ENCODE data around the gene EHBP1.
"Not testable (repeated sequence)": the region's sequence is repeated elsewhere in the genome, so short reads cannot be mapped to it uniquely, and the experiment has no call there.

EHBP1 gene

DNA sequence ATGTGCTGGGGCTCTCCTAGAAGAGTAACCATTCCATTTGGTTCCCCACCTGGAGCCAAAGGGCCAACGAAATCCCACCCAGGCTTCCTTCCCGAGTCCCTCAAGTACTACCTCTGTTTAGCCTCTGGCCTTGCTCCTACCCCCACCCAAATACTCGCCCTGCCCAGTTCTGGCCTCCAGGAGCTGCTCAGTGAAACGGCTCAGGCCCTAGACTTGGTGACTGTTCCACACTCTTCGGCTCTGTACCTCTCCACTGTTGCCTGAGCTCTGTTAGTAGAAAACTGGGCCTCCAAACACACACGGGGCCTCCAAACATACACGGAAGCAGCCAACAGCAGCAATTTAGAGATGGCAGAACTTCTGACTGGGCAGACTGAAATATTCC, 349.3 kb downstream of the EHBP1 start:
- no peak for DNase-seq

DNA sequence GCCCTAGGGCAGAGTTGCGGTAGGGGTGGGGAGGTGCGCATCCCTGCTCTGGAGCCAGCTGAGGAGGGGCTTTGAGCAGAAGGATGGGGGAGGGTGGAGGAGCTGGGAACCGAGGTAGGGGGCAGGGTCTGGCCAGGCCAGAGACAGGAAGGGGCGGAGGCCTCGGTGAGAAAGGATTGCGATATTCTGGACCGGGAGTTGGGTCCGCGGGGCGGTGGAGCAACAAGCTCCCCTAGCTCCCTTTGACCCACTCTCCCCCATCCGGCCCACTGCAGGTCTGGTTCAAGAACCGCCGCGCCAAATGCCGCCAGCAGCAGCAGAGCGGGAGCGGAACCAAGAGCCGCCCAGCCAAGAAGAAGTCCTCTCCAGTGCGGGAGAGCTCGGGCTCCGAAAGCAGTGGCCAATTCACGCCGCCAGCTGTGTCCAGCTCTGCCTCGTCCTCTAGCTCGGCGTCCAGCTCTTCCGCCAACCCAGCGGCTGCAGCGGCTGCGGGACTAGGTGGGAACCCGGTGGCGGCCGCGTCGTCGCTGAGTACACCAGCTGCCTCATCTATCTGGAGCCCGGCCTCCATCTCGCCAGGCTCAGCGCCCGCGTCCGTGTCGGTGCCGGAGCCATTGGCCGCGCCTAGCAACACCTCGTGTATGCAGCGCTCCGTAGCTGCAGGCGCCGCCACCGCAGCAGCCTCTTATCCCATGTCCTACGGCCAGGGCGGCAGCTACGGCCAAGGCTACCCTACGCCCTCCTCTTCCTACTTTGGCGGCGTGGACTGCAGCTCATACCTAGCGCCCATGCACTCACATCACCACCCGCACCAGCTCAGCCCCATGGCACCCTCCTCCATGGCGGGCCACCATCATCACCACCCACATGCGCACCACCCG, 350.0 kb downstream of the EHBP1 start:
- DNase-seq = no peak

DNA sequence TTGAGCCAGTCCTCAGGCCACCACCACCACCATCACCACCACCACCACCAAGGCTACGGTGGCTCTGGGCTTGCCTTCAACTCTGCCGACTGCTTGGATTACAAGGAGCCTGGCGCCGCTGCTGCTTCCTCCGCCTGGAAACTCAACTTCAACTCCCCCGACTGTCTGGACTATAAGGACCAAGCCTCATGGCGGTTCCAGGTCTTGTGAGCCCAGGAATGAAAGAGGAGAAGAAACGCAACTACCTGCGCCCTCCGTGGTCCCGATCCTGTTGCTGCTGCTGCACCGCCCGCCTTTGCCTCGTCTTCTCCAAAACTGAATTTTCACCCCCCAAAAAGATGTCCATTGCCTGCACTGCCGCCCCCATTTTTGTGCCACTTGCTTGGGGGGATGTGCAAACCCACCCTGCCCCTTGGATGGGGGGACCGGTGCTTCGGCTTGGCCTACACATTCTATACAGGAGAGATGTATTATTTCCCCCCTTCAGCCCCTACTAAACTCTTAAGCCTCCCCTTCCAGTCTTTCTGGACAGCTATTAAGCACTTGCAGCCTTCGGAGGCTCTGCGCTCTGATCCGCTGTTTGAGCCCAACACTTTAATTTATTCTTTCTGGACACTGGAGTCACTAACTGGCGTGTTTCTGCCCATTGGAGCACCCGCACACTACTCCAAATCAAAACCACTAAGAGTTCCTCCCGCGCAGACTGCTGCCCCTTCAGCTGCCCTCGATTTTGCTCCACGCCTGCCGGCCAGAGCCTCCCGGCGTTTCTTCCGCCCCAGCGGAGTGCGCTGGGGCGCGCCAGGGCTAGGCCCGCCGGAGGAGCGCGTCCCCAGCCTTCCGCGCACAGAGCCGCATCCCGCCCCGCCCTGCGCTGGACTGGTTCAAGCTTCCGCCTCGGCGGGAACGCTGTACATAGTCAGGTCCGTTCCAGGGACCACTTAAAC, 350.9 kb downstream of the EHBP1 start:
- DNase-seq = no peak

DNA sequence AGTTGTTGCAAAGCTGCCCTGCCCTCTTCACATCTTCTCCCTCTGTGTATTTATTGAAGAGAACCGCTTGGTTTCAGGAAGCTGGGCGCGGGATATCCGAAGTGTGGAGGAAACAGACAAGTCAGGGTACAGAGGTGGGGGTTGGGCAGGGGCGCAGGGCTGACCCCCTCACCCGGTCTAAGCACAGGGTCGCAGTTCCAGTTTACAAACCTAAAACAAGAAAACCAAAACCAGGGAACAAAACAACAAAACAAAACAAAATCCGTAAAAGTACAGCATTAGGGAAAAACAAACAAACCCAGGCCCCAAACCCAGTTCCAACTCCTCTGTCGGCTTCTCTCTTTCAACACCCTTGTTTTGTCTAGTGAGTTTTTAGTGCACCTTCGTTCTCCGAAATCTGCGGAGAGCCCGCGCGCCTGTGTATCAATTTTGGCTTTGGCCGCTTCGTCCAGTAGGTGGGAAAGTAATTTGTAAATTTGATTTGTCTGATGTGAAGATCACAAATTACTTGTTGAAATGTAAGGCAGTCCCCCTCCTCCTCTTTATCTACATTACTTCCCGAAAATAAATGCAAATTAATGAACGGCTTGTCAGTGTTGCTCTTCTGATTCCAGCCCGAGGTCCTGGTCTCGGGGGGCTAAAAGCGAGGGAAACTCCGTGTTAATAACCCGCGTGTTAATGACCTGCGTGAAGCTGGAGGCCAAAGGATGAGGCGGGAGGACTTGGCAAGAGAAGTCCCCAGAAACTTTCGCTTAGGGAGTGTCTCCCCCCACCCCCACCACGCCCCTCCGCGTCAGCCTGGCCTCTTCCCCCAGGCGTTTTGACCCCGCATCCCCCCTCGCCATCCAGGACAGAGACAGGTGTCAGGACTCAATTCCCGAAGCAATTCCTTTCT, 352.0 kb downstream of the EHBP1 start:
- DNase-seq = no peak

DNA sequence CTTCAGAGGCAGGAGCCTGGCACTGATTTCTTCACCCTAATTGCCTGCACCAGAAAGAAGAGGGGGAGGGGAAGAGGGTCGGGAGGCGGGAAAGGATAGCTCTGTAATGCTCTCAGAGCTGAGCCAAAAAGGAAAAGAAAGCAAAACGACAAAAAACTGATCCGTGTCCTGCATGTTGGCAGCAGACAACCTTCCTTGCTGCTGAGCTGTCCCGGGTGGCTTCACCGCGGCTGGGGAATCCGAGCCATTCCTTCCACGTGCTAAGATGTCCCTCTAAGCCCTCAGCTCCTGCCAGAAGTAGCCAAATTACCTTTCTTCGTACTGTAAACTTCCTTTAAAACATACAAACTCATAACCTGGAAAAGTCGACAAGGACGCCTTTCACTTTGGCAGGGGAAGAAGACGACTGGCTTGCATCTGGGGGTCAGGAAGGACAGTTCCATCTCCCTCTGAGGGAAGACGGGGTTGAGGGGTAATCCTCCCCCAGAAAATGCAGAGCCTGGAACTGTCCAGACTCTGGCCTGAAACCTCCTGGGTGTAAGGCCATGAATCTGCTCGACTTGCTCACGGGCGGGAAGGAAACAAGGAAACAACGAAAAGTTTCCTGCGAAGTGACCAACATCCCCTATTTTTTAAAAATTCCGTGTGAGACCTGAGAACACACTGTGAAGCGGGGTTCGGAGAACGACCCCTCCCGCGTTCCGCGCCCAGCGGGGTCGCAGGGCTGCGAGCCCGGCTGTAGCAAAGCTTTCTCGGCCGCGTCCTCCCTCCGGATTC, 352.8 kb downstream of the EHBP1 start:
- no peak for DNase-seq

DNA sequence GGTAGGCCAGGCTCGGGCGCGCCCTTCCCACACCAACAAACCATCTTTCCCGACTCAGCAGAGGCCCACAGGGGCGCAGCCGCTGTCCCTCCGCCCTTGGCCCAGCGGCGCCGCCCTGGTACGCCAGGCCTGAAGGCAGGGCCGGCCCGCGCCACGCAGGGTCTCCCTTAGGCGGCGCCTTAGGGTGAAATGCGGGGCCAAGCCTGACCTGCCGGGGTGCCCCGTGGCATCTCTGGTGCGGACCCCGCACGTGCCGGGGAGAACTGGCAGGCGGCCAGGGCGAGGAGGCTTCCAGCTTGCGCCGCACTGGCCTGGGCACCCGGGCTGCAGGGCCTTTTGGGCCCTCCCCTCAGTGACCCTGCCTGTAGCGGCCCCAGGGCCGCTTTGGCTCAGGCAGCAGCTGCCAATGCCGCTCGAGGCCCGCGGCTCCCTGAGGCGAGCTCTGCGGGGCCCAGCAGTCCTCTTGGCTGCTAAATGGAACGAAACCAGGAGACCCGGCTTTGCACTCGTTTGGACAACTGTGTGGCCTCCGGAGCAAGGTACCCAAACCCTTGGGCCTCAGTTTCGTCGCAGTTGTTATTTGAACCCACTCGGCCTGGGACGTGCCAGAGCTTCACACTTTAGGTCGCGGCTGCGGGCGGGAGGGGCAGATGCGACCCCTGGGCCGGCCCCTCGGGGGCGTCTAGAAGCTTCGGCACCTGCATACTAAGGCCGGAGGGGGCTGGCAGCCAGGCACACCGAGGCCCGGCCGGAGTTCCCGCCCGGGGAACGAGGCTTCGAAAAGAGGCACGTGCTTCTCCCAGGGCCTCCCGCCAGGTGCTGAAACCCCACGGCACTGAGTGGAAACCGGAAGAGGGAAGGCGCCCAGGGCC, 353.6 kb downstream of the EHBP1 start:
- no peak for DNase-seq

DNA sequence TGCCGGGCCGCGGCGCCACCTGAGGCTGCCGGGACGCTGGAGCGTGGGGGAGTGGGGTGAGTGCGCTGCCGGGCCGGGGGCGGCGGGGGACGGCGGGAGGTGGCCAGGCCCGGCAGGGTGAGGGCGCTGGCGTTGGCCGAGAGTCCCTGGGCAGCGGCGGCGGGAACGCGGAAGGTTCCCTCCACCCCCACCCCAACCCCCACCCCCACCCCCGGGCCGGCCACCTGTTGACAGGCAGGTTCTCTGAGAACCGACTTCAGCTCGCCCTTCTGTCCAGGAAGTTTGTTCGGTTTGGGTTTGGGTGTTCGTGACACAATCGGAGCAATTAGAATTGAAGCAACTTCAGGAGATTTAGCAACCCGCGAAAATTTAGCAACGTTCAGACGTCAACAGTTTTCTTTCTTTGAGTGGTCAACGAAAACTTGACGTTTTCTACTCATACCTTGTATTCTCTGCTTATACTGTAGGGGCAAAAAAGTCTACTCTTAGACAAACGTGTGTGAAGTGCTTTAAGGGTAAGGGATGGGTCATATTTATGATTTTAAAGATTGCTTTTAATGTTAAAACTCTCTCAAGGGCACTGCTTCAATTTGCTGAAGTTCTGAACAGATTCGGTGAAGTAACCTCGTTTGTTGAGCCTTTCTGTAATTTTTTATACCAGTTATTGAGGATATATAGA, 354.4 kb downstream of the EHBP1 start:
- no peak for DNase-seq

DNA sequence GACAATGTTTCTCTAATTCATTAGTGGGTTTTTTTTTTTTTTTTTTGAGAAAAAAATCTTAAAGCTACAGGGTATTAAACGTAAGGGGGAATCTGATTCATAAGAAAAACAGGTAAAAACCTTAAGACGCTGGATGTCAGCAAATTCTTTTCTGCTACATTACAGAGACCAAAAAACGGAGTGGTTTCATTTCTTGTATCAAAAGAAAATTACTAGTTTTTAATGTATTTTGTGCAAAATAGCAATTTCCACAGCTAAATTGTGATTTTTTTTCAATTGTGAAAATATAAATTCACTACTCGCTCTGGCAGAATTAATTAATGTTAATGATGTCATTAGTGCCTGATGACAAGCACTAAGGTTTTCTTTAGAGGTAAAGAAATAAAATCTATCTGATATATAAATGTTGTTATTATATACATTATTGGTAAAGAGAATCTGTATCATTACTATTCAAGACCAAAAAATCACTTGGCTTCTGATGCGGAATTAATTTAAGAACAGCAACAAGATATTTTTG, 355.0 kb downstream of the EHBP1 start:
- DNase-seq = no peak

DNA sequence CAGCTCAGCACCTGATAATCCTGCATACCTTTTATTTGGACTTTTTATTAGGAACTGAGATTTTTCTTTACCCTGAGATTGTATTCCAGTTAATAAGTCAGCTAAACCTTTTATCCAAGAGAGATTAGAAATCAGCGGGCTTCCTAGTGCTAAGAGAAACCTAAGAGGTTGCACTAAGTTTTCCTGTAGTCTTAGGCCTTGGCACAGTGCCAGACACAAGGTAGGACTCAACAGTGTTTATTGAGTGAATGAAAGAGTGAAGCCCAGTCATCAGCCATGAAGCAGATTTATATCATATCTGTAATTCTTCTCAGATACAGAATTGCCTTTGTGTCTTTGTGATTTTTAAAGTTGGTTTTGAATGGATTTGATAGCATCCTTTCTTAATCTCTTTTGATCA, 358.7 kb downstream of the EHBP1 start:
- no peak for DNase-seq

DNA sequence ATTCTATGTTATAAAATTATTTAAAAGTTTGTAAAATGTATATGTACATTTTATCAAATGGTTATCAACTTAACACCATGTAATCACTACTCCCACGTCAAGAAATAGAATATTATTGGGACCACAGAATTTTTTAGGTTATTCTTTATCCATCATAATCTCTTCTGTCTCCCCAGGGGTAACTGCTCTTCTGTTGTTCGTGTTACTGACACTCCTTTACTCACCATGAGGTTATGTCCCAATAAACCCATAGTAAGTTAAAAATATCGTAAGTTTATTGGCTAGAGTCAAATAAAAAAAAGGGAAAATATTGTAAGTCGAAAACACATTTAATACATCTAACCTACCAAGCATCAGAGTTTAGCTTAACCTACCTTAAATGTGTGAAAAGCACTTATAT, 359.1 kb downstream of the EHBP1 start:
- no peak for DNase-seq

DNA sequence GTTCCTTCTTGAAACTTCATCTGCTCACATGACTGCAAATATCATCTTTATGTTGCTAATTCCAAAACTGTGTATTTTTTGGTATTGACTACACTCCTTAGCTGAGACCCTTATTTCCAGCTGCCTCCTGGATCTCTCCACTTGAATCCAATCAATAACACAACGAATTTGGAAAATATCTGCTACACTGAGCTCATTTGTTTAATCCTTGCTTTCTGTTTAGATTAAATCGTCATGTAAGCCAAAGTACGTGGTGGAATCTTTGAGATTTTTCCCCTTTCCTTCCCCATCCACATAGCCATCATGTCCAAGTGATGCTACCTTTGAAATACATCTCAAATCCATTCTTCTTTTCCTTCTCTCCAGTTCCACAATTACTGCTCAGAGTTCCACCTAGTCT, 360.8 kb downstream of the EHBP1 start:
- no peak for DNase-seq

DNA sequence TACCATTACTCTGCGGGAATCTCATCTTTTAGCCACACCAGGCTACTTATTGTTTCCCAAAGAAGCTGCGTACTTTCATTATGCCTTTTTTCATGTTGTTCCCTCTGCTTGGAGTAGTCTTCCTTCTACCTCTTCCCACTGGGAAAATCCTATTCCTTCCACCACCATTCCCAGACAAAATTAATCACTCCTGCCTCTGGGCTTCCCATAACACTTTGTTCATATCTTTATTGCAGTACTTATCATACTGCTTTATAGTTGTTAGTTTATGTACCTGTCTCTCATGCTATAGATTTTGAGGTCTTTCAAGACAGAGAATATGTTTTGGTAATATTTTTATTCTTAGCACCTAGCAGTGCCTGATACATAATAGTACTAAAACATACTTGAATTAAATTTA, 361.3 kb downstream of the EHBP1 start:
- DNase-seq = no peak

DNA sequence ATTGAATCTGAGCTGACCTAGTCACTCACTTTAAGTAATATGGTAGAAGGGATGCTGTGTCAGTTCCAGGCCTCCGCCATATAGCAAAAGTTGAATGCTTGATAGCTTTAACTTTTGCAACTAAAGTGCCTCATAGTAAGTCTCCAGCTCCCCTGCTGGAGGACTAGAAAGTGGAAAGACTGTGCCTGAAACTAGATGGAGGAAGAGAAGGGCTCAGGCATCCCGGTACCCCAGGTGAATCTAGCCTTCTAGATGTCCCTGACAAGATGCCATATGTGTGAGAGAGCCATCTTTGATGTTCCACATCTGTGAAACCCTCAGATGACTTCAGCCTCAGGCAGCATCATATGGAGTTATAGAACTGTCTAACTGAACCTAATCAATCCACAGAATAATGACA, 366.2 kb downstream of the EHBP1 start:
- no peak for DNase-seq

DNA sequence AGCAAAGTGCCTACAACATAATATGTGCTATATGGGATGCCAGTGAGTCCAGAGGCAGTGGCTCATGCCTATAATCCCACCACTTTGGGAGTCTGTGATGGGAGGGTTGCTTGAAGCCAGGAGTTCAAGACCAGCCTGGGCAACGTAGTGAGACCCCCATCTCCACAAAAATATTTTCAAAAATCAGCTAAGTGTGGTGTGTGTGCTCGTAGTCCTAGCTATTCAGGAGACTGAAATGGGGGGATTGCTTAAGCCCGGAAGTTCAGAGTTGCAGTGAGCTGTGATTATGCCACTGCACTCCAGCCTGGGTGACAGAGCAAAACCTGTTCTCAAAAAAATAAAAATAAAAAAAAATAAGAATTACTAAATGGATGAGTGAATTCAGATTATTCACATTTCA, 368.5 kb downstream of the EHBP1 start:
- no peak for DNase-seq

DNA sequence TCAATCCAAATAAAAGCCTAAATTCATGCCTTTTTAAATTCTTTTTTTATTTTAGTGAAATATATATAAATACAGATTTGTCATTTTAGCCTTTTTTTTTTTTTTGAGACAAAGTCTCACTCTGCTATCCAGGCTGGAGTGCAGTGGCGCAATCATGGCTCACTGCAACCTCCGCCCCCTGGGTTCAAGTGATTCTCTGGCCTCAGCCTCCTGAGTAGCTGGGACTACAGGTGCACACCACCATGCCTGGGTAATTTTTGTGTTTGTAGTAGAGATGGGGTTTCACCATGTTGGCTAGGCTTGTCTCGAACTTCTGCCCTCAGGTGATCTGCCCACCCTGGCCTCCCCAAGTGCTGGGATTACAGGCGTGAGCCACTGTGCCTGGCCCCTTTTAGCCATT, 368.9 kb downstream of the EHBP1 start:
- not testable (repeated sequence) for DNase-seq

DNA sequence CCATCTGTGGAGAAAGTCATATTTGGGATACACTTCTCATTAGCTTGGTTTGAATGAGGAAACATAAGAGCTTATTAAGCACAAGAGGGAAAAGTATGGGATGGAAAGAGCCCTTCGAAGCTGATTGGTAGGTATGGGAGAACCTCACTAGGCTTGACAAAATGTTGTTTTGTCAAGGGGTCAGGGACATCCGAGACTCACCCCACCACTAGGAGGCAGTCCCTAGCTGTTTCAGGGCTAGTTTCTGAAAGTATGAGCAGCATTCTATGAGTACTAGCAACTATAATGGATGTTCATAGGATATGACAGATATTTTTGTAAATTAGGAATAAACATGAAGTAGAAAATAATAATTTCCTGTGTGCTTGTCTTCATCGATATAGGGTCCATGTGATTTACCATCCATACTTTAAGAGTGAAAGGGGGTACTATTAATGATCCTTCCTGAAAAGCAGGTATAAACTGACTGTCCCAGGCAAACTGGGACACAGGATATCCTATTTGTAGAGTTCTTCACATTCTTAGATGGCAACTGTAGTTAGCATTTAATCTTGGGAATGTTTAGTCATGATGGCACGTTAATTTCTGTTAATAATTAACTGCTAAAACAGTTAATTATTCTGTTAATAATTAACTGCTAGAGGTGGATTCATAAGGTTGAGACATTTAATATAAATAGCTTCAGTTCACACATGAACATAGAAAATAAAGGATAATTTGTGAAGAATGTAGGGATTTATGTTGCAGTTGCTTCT, 373.5 kb downstream of the EHBP1 start:
- DNase-seq = no peak

DNA sequence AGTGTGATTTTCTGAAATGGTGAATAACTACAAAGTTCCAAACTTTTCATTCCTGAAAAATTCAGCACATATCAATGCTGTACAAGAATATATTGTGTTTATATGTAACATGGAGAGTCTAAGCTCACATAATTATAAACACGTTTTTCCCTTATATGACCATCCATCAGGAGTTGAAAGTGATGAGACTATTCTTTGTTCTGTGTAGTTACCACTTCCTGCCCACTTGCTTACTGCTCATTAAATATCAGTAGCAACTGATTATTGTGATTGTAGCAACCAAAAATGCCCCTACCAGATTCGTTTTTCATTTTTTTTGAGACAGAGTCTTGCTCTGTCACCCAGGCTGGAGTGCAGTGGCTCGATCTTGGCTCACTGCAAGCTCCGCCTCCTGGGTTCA, 375.9 kb downstream of the EHBP1 start:
- no peak for DNase-seq

DNA sequence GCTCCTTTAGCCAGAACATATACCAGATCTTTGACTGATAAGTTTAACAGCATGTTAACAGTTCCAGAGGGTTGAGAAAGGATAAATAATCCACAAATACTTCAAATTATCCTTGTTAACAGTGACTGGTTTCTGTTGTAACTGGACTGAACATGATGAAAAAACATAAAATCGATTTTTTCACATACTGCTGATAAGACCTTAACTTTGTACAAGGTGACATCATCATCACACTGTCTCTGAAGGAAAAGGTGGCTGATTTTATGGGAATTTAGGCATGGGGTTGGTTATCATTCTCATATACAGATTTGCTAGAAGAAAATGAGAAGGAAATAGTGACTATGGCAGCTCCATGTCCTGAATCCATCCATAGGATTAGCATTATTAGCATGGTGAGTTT, 381.2 kb downstream of the EHBP1 start:
- DNase-seq = no peak

DNA sequence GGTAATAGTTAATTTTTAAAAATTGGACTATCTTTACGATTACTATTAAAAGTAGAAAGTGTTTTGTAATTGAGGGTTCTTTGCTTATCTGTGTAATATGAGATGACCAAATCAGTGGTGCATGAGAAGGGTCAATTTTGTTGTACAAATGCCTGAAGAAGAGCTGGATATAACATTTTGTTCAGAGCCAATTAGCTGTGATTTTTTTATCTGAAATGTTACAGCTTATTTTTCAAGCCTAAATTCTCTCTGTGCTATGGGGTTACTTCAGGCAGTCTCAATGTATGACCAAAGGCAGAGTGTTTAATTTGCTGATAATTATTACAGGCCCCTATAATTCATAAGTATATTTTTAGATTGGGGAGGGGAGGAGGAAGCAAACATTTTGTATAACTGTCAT, 386.9 kb downstream of the EHBP1 start:
- DNase-seq = no peak

DNA sequence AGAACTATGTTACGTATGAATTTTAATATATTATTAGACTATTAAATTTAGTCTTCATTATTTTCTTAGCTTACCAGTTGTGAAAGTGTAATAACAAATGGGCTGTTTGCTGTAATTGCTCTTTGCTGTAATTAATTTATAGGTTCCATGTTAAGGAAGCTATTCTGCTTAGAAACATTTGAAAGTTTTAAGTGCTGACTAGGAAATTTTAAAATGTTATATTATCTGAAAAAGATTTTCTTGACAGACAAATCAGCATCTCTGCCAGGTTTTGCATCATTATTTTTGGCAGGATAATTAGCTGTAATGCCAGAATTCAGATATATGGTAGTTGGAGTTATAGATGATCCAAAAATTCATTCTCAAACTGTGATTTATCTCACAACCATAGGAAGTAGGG, 387.3 kb downstream of the EHBP1 start:
- DNase-seq = no peak

All from DMS79 treated with DMSO at 0.1 percent for 48 hours (cell line).